HG02759 (cell line): Measurements from ENCODE around the gene C1orf21.
"Not testable (repeated sequence)": the region's sequence is repeated elsewhere in the genome, so short reads cannot be mapped to it uniquely, and the experiment has no call there.

ENCODE experiments used
- ATAC-seq: cut with Tn5 transposase; IDR thresholded peaks from one replicate; pipeline ENCODE4 v1.9.1; 2021; ENCODE audit warnings: mild to moderate bottlenecking, moderate library complexity; ENCODE audit not compliant: unreplicated experiment

The C1orf21 gene

GRCh38 chr1:184386312-184387068 is at the start of gene C1orf21:
TSS of gene C1orf21 (plus strand) at chr1:184387029. CDS start at chr1:184477510, 90,481 bp downstream.
- peak; percentile 92 for ATAC-seq

- not testable (repeated sequence) for ATAC-seq
These were observed 49.0 kb upstream of the C1orf21 start for GRCh38 chr1:184337865-184338264.

- ATAC-seq: no peak
These were observed 45.8 kb upstream of the C1orf21 start for GRCh38 chr1:184340984-184341383.

GRCh38 chr1:184350573-184350972 is 36.3 kb upstream of the C1orf21 start:
- no peak for ATAC-seq

GRCh38 chr1:184351416-184351975 is 35.3 kb upstream of the C1orf21 start:
- ATAC-seq: no peak

GRCh38 chr1:184352776-184353175 is 34.1 kb upstream of the C1orf21 start:
- no peak for ATAC-seq

- ATAC-seq: no peak
These were observed 32.1 kb upstream of the C1orf21 start for GRCh38 chr1:184354719-184355118.

GRCh38 chr1:184356891-184357290 is 29.9 kb upstream of the C1orf21 start:
- no peak for ATAC-seq

- ATAC-seq: no peak
These were observed 28.6 kb upstream of the C1orf21 start for GRCh38 chr1:184358256-184358655.

- no peak for ATAC-seq
These were observed 26.9 kb upstream of the C1orf21 start for GRCh38 chr1:184359909-184360308.

- ATAC-seq: no peak
These were observed 24.0 kb upstream of the C1orf21 start for GRCh38 chr1:184362876-184363275.

- no peak for ATAC-seq
These were observed 21.1 kb upstream of the C1orf21 start for GRCh38 chr1:184365699-184366098.

- no peak for ATAC-seq
These were observed 19.8 kb upstream of the C1orf21 start for GRCh38 chr1:184366997-184367396.

- ATAC-seq: no peak
These were observed 19.3 kb upstream of the C1orf21 start for GRCh38 chr1:184367427-184368038.

- no peak for ATAC-seq
These were observed 18.5 kb upstream of the C1orf21 start for GRCh38 chr1:184368354-184368753.

- no peak for ATAC-seq
These were observed 16.0 kb upstream of the C1orf21 start for GRCh38 chr1:184370850-184371249.

- ATAC-seq: no peak
These were observed 13.7 kb upstream of the C1orf21 start for GRCh38 chr1:184373155-184373554.

GRCh38 chr1:184376369-184376768 is 10.5 kb upstream of the C1orf21 start:
- ATAC-seq: no peak

GRCh38 chr1:184379111-184379752 is 7.6 kb upstream of the C1orf21 start:
- ATAC-seq: no peak

- no peak for ATAC-seq
These were observed 6.4 kb upstream of the C1orf21 start for GRCh38 chr1:184380468-184380867.

GRCh38 chr1:184383772-184384323 is 3.0 kb upstream of the C1orf21 start:
- no peak for ATAC-seq
